GM21737 (cell line): ENCODE results near the gene TIGD6.
A peak's percentile ranks its signal among the peaks of the same experiment; 100 is the strongest.

Experiments used
- ATAC-seq: cut with Tn5 transposase; IDR thresholded peaks from one replicate; pipeline ENCODE4 v1.9.1; 2021; ENCODE audit warnings: mild to moderate bottlenecking, moderate library complexity; ENCODE audit not compliant: unreplicated experiment

Gene TIGD6

DNA sequence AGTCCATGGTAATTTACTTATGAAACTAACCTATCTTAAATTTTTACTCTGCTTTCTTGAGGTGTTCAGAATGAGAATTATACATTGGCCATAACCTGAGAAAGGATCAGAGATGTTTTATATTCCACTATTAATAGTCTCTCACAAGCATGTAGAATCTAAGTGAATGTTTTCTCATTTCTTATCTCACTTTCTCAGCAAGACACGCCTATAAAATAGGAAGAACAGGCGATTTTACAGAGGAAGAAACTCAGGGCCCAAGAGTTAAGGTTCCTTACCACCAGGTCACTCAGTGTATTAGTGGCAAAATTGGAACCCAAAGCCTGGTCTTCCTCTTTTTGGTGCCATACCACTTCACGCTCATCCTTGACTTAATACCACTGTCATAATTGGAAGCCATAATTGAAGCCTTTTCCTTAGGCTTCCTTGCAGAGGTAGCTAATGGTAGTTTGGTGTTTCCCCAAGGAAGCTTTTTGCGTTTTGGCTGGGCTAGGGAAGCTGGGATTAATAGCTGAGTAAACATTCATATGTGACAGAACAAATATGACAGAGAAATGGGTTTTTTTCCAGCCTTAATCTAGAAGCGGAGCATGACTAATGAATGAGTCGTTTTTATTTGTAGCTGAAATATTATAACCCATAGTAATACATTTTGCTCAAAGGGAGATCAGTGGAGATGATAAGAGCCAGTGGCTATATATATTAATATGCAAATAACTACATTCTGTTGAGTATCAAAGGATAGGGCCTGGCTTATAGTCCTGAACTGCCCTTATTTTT, 17.0 kb upstream of the TIGD6 start:
- ATAC-seq: no peak

DNA sequence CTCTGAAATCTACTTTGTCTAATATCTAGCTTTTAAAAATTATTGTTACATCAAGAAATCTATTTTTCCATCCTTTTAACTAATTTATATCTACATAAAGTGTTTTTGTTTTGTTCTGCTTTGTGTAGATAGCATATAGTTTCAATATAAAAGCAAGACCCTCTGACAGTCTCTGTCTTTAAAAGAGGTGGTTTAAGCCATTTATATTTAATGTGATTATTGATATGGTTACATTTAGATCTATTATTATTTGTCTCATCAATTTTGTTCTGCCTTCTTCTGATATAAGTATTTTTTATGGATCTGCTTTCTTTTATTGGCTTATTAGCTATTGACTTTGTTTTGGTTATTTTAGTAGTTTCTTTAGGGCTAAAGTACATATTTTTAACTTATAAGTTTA, 16.1 kb upstream of the TIGD6 start:
- no peak for ATAC-seq

DNA sequence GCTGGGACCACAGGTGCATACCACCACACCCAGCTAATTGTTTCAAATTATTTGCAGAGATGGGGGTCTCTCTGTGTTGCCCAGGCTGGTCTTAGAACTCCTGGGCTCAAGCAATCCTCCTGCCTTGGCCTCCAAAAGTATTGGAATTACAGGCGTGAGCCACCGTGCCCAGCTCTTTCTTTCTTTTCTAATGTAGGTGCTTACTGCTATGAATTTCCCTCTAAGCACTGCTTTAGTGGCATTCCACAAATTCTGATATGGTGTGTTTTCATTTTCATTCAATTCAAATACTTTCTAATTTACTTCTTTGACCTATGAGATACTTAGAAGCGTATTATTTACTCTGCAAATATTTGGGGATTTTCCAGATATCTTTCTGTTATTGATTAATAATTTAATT, 15.0 kb upstream of the TIGD6 start:
- no peak for ATAC-seq

DNA sequence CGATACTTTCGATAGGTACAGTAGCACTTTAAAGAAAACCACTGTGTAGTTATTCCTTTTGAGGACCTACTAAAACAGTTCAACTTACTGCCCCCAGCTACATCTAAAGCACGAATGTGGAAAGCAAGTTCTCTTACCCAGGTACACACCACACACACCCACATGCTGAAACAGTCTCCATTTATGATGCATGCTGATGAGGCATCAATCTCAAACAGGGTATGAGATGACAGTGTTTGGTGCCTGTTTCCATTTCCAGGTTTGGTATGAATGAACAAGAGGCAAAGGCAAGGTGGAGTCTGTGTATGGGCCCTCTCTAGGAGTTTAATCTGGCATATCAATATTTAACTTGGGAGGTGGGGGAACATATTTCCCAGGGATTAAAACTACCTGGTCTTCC, 14.0 kb upstream of the TIGD6 start:
- ATAC-seq: no peak

DNA sequence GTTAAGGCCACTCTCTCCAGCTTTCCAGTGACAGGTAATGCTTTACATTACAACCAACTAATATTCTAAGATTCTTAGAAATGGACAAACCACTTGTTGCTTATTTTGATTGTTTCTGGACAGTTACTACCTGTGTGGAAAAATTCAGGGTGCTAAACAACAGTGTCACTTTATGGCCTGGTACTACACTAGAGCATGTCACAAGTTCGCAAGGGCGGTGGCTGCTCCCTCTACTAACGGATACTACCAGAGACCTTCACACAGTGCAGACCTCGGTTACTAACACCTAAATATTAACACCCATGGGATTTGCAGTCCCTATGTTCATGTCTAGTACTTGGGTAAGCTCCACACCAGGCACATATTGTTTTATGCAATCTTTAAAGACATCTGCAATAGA, 13.5 kb upstream of the TIGD6 start:
- no peak for ATAC-seq

DNA sequence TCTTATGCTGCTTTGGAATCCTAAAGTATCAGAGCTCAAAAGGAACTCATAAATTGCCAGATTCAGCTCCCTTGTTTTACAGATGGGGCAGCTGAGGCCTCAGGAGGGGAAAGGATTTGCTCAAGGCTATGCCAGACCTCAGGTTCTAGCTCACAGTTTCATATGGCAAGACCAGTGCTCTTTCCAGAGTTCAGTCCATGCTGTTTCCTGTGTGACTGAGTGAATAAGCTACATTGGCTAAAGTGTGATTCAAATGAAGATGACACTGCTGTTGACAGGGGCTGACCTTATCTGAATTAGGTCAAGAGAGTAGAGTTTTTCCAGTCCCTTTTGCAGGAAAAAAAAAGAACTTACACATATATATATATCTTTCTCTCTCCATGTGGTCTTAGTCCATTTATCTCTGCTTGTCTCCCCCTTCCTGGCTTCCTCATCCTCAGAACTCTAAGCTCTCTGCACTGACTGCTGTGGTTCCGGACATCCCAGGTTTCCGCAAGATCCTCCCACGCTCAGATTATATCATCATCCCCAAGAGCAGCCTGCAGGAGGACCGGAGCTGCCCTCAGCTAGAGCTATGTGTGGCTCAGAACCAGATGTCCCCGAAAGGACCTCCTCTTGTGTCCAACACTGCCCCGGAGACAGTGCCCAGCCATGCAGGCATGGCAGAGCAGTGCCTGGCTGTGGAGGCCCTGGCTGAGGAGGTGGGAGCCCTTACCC, 9.4 kb upstream of the TIGD6 start:
- ATAC-seq: no peak

DNA sequence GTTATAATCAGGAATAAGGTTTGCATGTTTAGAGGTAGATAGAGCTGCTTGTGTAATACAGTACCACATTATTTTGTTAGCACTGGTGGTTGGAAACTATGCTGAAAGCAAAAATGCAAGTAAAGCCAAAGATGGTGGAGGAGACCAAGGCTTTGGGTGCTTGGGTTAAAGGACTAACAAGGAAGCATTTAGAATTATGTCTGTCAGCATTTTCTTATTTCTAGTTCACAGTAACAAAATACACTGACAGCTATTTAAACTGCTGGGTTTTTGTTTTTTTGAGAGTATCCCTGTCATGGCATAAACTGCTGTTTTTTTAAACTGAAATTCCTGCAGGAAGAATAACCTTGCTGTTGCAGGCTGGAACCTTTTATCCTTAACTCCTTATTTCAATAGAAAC, 6.6 kb upstream of the TIGD6 start:
- ATAC-seq: no peak

DNA sequence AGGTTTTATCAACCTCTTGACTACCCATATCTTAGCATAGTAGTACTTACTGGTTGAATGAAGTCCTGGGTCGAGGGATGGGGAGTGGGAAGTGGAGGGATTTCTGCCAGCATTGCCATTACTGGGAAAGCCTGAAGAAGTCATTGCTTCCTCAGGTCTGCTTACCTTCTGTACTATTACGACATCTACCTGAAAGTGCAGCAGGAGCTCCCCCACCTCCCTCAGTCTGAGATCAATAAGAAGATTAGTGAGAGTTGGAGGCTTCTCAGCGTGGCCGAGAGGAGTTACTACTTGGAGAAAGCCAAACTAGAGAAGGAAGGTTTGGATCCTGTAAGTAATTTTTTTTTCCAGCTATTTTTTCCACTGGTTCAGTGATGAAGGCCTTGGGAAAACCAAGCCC, 5.9 kb upstream of the TIGD6 start:
- no peak for ATAC-seq

DNA sequence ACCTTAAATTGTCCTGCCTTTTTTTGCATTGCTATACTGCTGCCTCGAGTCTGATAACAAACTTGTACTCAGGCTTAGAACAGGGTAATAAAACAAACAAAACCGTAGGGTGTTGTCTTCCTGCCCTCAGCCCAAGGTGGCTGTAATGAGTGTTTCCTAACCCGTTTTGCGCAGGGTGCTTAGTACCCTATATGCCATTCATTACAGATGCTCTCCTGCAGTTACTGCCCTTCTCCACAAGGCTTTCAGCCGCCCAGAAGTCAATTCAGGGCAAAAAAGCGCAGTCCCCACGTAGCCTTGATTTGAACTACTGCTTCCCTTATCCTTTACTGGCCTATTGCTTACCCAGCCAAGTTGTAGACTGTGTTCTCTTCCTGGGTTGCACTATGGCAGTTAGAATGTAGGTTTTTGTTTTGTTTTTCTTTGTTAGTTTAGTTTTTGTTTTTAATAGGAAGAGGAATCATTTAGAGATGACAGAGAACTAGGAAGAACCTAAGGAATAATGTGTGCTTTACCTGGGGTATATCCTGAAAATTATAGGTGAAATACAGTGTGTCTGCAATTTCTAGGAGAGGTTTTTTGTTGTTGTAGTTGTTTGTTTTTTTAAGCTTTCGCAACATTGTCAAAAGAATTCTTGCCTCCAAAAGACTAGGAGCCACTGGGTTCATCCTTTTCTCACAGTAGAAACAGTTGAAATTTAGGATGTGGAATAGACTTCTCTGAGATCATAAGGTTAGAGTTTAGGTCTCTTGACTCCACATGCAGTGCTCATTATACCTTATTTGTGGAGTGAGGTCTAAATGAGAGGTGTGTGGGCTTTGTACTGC, 1.4 kb upstream of the TIGD6 start:
- peak; percentile 52 for ATAC-seq

DNA sequence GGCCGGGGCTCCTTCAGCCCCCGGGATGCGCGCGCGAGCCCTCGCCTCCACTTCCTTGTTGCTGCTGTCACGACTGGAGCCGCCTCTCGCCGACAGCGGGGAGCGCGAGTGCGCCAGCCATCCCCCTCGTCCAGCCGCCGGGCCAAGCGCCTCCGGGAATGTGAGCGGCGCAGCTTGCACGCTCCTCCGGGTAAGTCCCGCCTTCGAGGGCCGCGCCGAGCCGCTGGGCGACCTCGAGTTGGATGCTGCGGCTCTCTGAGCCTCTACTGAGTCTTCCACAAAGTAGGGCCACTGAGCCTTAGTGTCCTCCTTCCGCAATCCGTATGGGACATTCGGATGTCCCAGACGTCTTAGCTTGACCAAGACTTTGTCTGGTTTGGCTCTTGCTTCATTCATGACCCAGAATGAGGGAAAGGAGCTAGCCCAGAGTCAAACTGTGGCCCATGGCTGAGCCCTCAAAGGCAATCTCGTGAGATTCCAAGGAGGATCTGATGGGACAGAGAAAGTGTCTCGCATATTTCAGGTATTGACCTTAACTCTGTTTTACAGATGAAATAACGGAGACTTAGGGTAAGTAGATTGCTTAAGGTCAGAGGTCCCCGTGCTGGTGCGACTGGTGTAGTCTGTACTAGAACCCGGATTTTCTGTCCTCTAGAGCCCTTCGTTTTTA, 671 bp upstream of the TIGD6 start:
- peak; percentile 26 for ATAC-seq

DNA sequence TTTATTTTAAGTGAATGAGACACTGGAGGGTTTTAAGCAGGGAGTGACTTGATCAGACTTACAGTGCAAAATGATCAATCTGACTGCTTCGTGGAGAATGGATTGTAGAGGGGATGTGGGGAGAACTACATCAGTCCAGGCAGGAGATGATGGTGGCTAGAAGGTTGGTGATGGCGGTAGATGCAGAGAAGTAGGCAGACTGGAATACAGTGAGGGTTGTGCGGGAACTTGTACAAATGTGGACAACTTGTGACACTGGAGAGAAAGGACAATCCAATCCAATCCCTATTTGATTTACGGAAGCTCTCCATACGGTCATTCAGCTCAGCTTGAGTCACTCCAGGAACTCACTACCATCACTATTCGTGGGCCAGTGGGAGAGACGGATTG, 593 bp downstream of the TIGD6 start:
- ATAC-seq: no peak

DNA sequence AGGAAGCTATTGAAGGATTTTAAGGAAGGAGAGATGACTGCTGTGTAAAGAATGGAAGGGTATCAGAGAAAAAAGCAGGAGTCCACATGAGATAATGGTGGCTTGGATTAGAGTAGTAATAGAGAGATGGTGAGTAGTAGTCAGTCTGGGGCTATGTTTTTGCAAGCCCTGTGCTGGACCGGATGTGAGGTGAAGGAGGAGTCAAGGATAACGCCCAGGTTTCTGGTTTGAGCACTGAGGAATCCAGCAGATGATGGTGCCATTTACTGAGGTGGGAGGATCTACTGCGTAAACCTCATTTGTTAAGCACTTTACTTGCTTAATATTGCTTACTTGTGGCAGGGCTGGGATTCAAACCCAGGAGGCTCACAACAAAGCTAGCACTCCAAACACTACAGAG, 1.1 kb downstream of the TIGD6 start:
- ATAC-seq: no peak

DNA sequence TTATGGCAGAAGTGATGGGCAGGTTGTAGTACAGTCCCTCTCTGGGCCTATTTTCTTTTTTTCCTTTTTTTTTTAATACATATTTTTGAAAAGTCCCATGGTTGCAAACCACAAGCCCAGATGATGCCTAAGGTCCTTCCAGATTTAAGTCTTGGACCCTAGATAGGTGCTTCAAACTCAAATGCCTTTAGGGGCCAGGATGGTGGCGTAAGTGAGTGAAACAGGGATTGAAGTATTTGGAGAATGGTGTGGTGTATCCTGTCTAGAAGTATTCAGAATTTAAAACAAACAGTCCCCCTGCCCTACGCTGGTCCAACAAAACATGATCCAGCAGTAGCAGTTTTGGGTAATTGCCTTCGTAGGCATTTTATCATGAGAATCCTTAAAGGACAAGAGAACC, 2.2 kb downstream of the TIGD6 start:
- no peak for ATAC-seq

DNA sequence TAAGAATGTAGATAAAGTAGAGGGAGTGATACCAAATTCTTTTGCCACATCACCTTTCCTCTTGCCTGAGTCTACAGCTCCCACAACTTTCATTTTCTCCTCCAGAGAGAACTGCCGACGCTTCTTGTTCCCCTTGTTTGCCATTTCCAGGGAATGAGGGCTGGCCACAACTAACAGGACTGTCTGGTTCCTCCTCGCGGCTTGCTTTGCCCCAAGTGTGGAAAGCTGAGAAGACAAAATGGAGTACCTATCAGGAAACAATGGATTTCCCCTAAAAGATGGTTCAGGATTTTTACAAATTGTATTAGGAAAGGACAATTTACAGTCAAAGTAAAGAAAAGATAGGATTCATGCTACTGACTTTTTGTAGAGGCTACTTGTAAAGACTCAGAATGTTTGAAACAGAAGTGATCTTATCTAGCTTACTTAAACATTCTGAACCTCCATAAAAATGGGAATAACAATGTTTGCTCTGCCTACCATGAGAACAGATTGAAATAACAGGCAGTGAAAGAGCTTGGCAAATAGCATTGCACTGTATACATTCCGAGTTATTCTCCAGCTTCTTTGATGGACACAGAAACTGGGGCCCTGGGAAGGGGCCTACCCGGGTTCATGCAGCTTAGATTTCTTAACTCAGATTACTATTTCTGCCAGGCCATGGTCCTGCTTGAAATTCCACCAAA, 4.1 kb downstream of the TIGD6 start:
- ATAC-seq: no peak

DNA sequence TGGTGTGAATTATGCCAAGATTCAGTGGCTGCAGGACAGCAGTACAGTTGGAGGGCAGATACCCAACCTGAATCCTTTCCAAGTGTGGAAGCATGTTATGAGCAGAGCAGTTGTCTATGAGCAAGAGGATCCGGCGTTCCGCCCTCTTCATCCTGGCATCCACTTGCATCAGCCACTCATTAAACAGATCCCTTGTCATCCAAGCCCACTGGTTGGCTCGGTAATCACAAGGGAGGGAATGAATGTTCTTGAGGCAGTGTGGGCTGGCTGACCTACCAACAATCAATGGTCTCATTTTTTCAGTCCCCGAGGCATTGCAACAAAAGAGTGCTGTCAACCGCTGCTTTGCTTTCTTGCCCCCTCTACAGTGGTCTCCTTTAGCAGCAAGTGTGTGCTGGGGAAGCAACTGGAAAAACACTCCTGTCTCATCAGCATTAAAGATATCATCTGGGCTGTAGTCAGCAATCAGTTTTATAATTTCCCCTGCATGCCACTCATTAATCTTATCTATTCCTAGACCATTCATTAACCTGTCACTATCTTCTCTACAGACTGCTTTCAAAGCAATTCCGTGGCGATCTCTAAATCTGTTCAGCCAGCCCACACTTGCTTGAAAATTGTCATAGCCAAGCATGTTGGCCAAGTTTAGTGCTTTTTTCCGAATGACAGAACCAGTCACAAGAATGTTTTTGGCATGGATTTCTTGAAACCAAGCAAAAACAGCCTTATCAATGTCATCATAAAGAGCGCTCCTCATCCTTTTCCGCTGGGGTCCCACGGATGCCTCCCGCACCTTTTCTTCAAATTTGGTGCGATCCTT, 4.9 kb downstream of the TIGD6 start:
- ATAC-seq: no peak

DNA sequence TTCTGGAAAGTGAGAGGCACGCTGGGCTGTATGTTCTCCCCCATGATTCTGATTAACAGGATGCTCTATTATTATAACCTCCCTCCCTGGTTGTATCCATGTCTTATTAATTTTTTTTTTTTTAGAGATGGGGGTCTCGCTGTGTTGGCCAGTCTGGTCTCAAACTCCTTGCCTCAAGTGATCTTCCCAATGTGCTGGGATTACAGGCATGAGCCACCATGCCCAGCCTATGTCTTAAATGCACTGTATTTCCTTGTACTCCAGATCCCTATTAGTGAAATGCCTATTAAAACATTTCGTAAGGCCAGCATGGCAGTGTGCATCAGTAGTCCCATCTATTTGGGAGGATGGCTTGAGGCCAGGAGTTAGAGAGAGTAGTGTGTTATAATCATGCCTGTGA, 7.0 kb downstream of the TIGD6 start:
- no peak for ATAC-seq

DNA sequence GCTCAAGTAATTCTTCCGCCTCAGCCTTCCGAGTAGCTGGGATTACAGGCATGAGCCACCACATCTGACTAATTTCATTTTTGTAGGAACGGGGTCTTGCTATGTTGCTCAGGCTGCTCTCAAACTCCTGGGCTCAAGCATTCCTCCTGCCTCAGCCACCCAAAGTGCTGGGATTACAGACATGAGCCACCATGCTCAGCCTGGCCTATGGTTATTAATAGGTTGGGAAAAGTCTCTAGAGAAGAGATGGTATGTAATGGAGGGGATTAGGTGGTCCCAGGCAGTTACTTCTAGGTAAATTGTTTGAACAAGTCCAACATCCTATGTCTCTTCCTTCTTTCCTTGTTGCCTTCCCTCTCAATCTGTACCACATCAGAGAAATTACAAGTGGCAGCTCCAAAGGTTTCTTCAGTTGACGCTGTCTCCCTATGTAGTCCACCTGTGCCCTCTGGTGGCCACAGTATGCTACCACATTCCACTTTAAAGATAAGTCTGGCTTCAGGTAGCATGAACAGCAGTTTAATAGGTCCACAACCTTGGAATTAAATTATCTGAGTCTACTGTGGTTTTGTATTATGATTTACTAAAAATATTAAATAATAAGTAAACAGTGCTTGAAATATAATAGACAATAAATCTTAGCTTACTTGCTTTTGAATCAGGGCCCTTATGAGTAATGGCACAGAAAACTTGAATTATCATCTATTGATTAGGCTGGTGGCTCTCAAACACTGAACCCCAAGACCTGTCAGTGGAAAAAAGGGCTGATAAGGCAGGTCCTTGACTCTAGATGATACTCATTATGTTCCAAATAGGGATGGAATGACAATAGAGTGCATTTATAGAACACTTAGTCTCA, 9.7 kb downstream of the TIGD6 start:
- peak; percentile 67 for ATAC-seq

DNA sequence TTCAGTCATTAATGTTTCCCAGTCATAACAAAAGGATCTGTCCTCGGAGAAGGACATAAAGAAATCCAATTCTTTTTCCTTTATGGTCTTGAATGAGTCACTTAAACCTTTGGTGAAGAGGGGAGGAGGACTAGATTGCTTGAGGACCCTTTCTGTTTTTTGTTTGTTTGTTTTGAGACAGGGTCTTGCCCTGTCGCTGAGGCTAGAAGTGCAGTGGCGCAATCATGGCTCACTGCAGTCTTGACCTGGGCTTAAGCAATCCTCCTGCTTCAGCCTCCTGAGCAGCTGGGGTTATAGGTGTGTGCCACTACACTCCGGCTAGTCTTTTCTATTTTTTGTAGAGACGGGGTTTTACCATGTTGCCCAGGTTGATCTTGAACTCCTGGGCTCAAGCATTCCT, 12.3 kb downstream of the TIGD6 start:
- no peak for ATAC-seq

DNA sequence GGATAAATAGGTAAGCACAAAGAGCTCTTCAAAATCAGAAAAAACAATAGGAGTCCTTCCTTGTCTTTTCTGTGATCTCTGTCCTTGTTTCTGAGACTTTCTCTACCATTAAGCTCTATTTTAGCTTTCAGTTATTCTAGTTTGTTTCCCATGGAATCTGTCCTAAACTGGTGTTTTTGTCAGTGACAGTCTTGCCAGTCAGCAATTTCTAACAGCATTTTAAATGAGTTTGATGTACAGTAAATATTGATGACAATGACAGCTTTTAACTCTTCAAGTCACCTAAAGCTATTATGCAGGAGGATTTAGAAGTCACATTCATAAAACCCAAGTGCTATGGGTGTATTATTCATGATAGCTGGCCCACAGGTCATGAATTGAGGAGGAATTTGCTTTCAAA, 17.9 kb downstream of the TIGD6 start:
- no peak for ATAC-seq
